DOHH2 (cell line): ENCODE measurements around the gene AKAP11.

ENCODE experiments used
- H3F3A ChIP-seq: fragments of 200-600 bp; sonication (generic), shearing (Covaris generic); 2 replicates; pipeline ENCODE4 v1.6.0; 2016; ENCODE audit warnings: antibody characterized with exemption, mild to moderate bottlenecking; ENCODE audit not compliant: control insufficient read depth, insufficient read depth
- H3K27ac ChIP-seq: fragments of 200-600 bp; sonication (generic); 2 replicates; pipeline ENCODE4 v1.5.1; 2014; ENCODE audit warnings: low read depth, mild to moderate bottlenecking, low read length, moderate library complexity
- H3K27me3 ChIP-seq: fragments of 200-600 bp; sonication (generic); 2 replicates; pipeline ENCODE4 v1.6.1; 2014; ENCODE audit warnings: mild to moderate bottlenecking, low read length, mixed read lengths; ENCODE audit not compliant: control insufficient read depth
- H3K36me3 ChIP-seq: fragments of 200-600 bp; sonication (generic); 2 replicates; pipeline ENCODE4 v1.6.1; 2014; ENCODE audit warnings: mild to moderate bottlenecking, low read length, moderate library complexity, mixed read lengths; ENCODE audit not compliant: control insufficient read depth
- H3K4me1 ChIP-seq: fragments of 200-600 bp; sonication (generic); 2 replicates; pipeline ENCODE4 v1.6.1; 2014; ENCODE audit warnings: mild to moderate bottlenecking, low read length, mixed read lengths; ENCODE audit not compliant: control insufficient read depth
- H3K4me2 ChIP-seq: fragments of 200-600 bp; sonication (generic); 2 replicates; pipeline ENCODE4 v1.6.0; 2014; ENCODE audit warnings: mild to moderate bottlenecking, low read length, moderate library complexity
- H3K4me3 ChIP-seq: fragments of 200-600 bp; sonication (generic); 2 replicates; pipeline ENCODE4 v1.5.1; 2014; ENCODE audit warnings: mild to moderate bottlenecking, low read length, mixed read lengths
- H3K79me2 ChIP-seq: fragments of 200-600 bp; sonication (generic); 2 replicates; pipeline ENCODE4 v1.6.1; 2014; ENCODE audit warnings: mild to moderate bottlenecking, low read length, mixed read lengths; ENCODE audit not compliant: control insufficient read depth
- H3K9me2 ChIP-seq: fragments of 200-600 bp; sonication (generic); replicated peaks from 2 replicates; pipeline ENCODE4 v1.6.1; 2014; ENCODE audit warnings: mild to moderate bottlenecking, low read length, mixed read lengths; ENCODE audit not compliant: control insufficient read depth
- H3K9me3 ChIP-seq: fragments of 200-600 bp; sonication (generic); 2 replicates; pipeline ENCODE4 v1.6.1; 2014; ENCODE audit warnings: antibody characterized with exemption, low read length, mixed read lengths; ENCODE audit not compliant: control insufficient read depth, insufficient read depth
- H4K20me1 ChIP-seq: fragments of 200-600 bp; sonication (generic); 2 replicates; pipeline ENCODE4 v1.6.0; 2014; ENCODE audit warnings: low read depth, mild to moderate bottlenecking, antibody characterized with exemption, low read length, moderate library complexity; ENCODE audit not compliant: control insufficient read depth, insufficient read depth
- EZH2phosphoT487 ChIP-seq: fragments of 200-600 bp; sonication (generic); IDR thresholded peaks from 2 replicates; pipeline ENCODE4 v1.6.1; 2017; ENCODE audit warnings: borderline replicate concordance, mild to moderate bottlenecking, antibody characterized with exemption, low read length, moderate library complexity, mixed read lengths
- TF ChIP-seq, protein P1 (sequence below): fragments of 200-600 bp; sonication (generic); IDR thresholded peaks from one replicate; pipeline ENCODE4 v1.5.1; 2014; ENCODE audit warnings: antibody characterized with exemption, mild to moderate bottlenecking, low read depth, low read length; ENCODE audit not compliant: poor library complexity, severe bottlenecking

Gene AKAP11

GRCh38 chr13:42279986-42280385, 8.0 kb downstream of the AKAP11 start:
- H3K4me3 ChIP-seq: no peak overlapping the region
- H3K4me2 ChIP-seq: no peak overlapping the region
- peaks cover 50% of the 10 kb centered on the region for H3K36me3 ChIP-seq
- H3K4me1 ChIP-seq: peaks cover 64% of the 10 kb centered on the region
- no peaks in the 10 kb centered on the region for H3K9me2 ChIP-seq
- peaks cover 10% of the 10 kb centered on the region; the same call in 1 of the 2 replicates for H4K20me1 ChIP-seq
- H3K9me3 ChIP-seq: no peaks in the 10 kb centered on the region
- peaks cover 99% of the 10 kb centered on the region for H3K79me2 ChIP-seq
- H3K27ac ChIP-seq: no peak overlapping the region
- no peaks in the 10 kb centered on the region for H3F3A ChIP-seq
- no peaks in the 10 kb centered on the region for H3K27me3 ChIP-seq
- TF ChIP-seq EZH2phosphoT487: no peak
- TF ChIP-seq, protein P1, sequence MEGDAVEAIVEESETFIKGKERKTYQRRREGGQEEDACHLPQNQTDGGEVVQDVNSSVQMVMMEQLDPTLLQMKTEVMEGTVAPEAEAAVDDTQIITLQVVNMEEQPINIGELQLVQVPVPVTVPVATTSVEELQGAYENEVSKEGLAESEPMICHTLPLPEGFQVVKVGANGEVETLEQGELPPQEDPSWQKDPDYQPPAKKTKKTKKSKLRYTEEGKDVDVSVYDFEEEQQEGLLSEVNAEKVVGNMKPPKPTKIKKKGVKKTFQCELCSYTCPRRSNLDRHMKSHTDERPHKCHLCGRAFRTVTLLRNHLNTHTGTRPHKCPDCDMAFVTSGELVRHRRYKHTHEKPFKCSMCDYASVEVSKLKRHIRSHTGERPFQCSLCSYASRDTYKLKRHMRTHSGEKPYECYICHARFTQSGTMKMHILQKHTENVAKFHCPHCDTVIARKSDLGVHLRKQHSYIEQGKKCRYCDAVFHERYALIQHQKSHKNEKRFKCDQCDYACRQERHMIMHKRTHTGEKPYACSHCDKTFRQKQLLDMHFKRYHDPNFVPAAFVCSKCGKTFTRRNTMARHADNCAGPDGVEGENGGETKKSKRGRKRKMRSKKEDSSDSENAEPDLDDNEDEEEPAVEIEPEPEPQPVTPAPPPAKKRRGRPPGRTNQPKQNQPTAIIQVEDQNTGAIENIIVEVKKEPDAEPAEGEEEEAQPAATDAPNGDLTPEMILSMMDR: no peak

DNA sequence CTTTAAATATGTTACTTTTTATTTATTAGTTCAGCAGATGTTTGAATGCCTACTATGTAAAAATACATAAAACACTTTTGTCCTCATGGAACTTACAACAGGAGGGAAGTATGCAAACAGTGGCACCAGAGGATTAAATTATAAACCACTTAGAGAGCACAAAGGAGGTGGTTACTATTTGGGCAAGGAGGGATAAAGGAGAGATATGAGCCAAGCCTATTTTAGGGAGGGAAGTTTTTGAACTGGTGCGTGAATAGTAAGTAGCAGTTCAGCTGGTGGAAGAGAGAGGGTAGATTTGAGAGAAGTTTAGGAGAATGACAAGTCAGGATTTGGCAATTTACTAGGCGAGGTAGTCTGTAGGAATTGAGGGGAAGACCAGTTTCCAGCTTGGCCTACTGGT, 8.6 kb downstream of the AKAP11 start:
- Histone ChIP-seq H4K20me1 (peaks cover 10% of the 10 kb centered on the region; the same call in 1 of the 2 replicates), H3K9me2 (no peaks in the 10 kb centered on the region), H3F3A (0 out of 2 replicates have a peak, but pooled peaks cover 1% of the 10 kb centered on the region), H3K9me3 (no peaks in the 10 kb centered on the region), H3K36me3 (peaks cover 47% of the 10 kb centered on the region), H3K4me1 (peaks cover 58% of the 10 kb centered on the region), H3K27ac (no peak overlapping the region), H3K79me2 (peaks cover 97% of the 10 kb centered on the region), H3K27me3 (no peaks in the 10 kb centered on the region), H3K4me3 (no peak overlapping the region), H3K4me2 (no peak overlapping the region)
- no peak for TF ChIP-seq EZH2phosphoT487
- TF ChIP-seq, protein P1: no peak

DNA sequence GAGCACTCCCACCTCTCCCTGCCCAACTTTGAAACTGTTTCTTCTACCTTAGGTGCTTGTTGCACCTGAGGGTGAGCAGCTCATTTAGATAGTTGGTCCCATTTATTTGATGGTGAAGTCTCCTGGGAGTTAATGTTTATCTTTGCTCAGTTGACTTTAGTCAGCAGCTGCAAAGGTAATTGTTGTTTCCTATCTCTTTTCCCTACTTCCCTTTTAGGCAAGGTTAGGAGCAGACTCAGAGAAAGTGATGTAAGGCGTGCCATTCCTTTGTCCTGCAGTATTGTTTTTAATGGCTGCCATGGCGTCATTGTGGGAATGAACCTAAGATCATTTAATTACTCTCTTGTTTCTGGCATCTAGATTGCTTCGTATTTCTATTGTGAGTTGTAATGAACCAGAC, 11.6 kb downstream of the AKAP11 start:
- Histone ChIP-seq H4K20me1 (0 out of 2 replicates have a peak, but pooled peaks cover 3% of the 10 kb centered on the region), H3K36me3 (peaks cover 55% of the 10 kb centered on the region), H3K27ac (no peak overlapping the region), H3K79me2 (peaks cover 69% of the 10 kb centered on the region), H3K4me1 (peaks cover 39% of the 10 kb centered on the region), H3K4me3 (no peak overlapping the region), H3K9me3 (no peaks in the 10 kb centered on the region), H3K4me2 (no peak overlapping the region), H3F3A (0 out of 2 replicates have a peak, but pooled peaks cover 2% of the 10 kb centered on the region), H3K9me2 (no peaks in the 10 kb centered on the region), H3K27me3 (no peaks in the 10 kb centered on the region)
- TF ChIP-seq, protein P1: no peak
- no peak for TF ChIP-seq EZH2phosphoT487
